ENCODE data around the gene PLEKHF1. TPM values are rescaled to one million over a fixed set of nuclear protein-coding genes. Genes with fewer than 3 reads are reported as not detected.
A peak's percentile ranks its signal among the peaks of the same experiment; 100 is the strongest.

The PLEKHF1 gene
- polyA plus RNA-seq, 3 donors: 1.4 to 2.2 (median 2.1) TPM

- DNase-seq: peak; percentile 63
Measured at GRCh38 chr19:29724746-29725145, 59.5 kb downstream of the PLEKHF1 start.

Other genes starting within 250 kb of the PLEKHF1 start
- gene VSTM2B, start 139.5 kb upstream of the PLEKHF1 start, polyA plus RNA-seq (ENCODE audit: insufficient read length in 3 of 3): 1 to 10 TPM in 1 of 3 donors, under 1 TPM in 1, not detected in 1; 0.68 to 1.1 TPM
- gene POP4, start 59.2 kb upstream of the PLEKHF1 start, polyA plus RNA-seq (ENCODE audit: insufficient read length in 3 of 3): 10 to 100 TPM; 68.8 to 72.7 (median 70.4) TPM
- gene C19orf12, start 49.8 kb downstream of the PLEKHF1 start, polyA plus RNA-seq (ENCODE audit: insufficient read length in 3 of 3): 10 to 100 TPM; 22.4 to 33.5 (median 27.6) TPM
- gene CCNE1, start 146.5 kb downstream of the PLEKHF1 start, polyA plus RNA-seq (ENCODE audit: insufficient read length in 3 of 3): 1 to 10 TPM; 8.8 to 9.9 (median 9.7) TPM